Measurements from ENCODE around the gene SLC18A2.

- no peak for TF ChIP-seq POLR2A (IDR thresholded peaks at IDR 0.05)
- TF ChIP-seq, protein P1, sequence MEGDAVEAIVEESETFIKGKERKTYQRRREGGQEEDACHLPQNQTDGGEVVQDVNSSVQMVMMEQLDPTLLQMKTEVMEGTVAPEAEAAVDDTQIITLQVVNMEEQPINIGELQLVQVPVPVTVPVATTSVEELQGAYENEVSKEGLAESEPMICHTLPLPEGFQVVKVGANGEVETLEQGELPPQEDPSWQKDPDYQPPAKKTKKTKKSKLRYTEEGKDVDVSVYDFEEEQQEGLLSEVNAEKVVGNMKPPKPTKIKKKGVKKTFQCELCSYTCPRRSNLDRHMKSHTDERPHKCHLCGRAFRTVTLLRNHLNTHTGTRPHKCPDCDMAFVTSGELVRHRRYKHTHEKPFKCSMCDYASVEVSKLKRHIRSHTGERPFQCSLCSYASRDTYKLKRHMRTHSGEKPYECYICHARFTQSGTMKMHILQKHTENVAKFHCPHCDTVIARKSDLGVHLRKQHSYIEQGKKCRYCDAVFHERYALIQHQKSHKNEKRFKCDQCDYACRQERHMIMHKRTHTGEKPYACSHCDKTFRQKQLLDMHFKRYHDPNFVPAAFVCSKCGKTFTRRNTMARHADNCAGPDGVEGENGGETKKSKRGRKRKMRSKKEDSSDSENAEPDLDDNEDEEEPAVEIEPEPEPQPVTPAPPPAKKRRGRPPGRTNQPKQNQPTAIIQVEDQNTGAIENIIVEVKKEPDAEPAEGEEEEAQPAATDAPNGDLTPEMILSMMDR (IDR thresholded peaks at IDR 0.05) = no peak
Observed at GRCh38 chr10:117264782-117265181, 23.9 kb downstream of the SLC18A2 start.
